Mucosa of descending colon (tissue), 3 donors: ENCODE data around the gene UPK2. TPM values are rescaled to one million over a fixed set of nuclear protein-coding genes. Genes with fewer than 3 reads are reported as not detected.

Source experiments
- ATAC-seq: fragments of 200-7000 bp; cut with Tn5 transposase; one replicate; pipeline ENCODE4 v1.9.1; 2020; ENCODE audit warnings: mild to moderate bottlenecking, moderate library complexity
- DNase-seq, 3 donors: peaks; one replicate each; pipeline ENCODE4 v3.0.0-alpha.2; 2020
- H3K36me3 ChIP-seq: fragments of 200-600 bp; one replicate; pipeline ENCODE4 v1.8.0; 2021; ENCODE audit warnings: low read depth, mild to moderate bottlenecking
- H3K4me1 ChIP-seq: fragments of 200-600 bp; one replicate; pipeline ENCODE4 v1.8.0; 2021; ENCODE audit warnings: low read depth, mild to moderate bottlenecking
- H3K4me3 ChIP-seq: fragments of 200-600 bp; one replicate; pipeline ENCODE4 v1.8.0; 2021; ENCODE audit warnings: mild to moderate bottlenecking
- H3K9me3 ChIP-seq: fragments of 200-600 bp; one replicate; pipeline ENCODE4 v1.8.0; 2021; ENCODE audit warnings: mild to moderate bottlenecking
- CTCF ChIP-seq: fragments of 200-600 bp; IDR thresholded peaks from one replicate; pipeline ENCODE4 v1.8.0; 2022; ENCODE audit warnings: antibody characterized with exemption, mild to moderate bottlenecking
- intact Hi-C, 2 donors: fragments of 100-400 bp; cut with DNase I in 1 of 2; cut with micrococcal nuclease in 1 of 2; formaldehyde crosslinking; loops; one replicate each; pipeline versions ENCODE4 v1.11.0 to v1.11.1; 2022; cut with DNase I, micrococcal nuclease
- long read RNA-seq, 2 donors: library from polyadenylated mRNA; unstranded; transcript quantifications; one replicate each; pipeline ENCODE4 v2.0.0, GENCODE V29; 2019 to 2021
- total RNA-seq, 3 donors: library from RNA; stranded (reverse); fragmentation: NEBNext Ultra II Directional in 2 of 3; extraction: Animal tissue kit (Norgen Biotek cat#: 25700) in 2 of 3; gene quantifications; one replicate each; pipeline versions ENCODE4 v1.2.1 to v1.2.4, GENCODE V29; 2021 to 2023
- donor health status: DM: no; HTN: no; CAD: no; lungs with moderate emphysema.
- donor health status: DM: no; HTN: no; CAD: no.
- donor health status: DM: no; HTN: yes; CAD: no.

Gene UPK2
- total RNA-seq, result not detected
- long read RNA-seq, donor 1, partial matches to known transcripts, result 0 of 1 reads
- long read RNA-seq, donor 1, other reads (novel, unspliced or antisense), result 1 of 1 reads
- long read RNA-seq, donor 2, result 0 reads

GRCh38 chr11:118956094-118956846 lies at the start of gene UPK2:
UPK2 (plus strand) TSS chr11:118956298; CDS start chr11:118956351, 53 bp downstream.
- Histone ChIP-seq H3K36me3 (no peaks in the 10 kb centered on the region), H3K9me3 (no peaks in the 10 kb centered on the region), H3K4me1 (no peaks in the 10 kb centered on the region), H3K4me3 (no peak within 1 kb of the TSS)
- ATAC-seq (peak; percentile 97), DNase-seq (peak; percentile 86 to 95 (median 93))
- intact Hi-C loops, result loop anchor here (5.0 to 10.0 kb wide), 2 partner anchors 261 to 264 kb away; no protein-coding TSS in a partner anchor
- TF ChIP-seq CTCF, result peak; percentile 90

- H3K9me3 ChIP-seq, result no peaks in the 10 kb centered on the region
- intact Hi-C loops, result no loop called here
- peak; percentile 64 for TF ChIP-seq CTCF
- peaks cover 40% of the 10 kb centered on the region for H3K4me1 ChIP-seq
- ATAC-seq, result peak; percentile 80
- H3K36me3 ChIP-seq, result peaks cover 4% of the 10 kb centered on the region
- no peak overlapping the region for H3K4me3 ChIP-seq
- DNase-seq, result peak; percentile 85 to 95 (median 94)
Observed at GRCh38 chr11:118907051-118908042, 48.8 kb upstream of the UPK2 start.

GRCh38 chr11:118908264-118908663 lies 47.8 kb upstream of the UPK2 start:
- intact Hi-C loops, result no loop called here
- Histone ChIP-seq H3K4me3 (no peak overlapping the region), H3K36me3 (no peaks in the 10 kb centered on the region), H3K9me3 (no peaks in the 10 kb centered on the region), H3K4me1 (peaks cover 49% of the 10 kb centered on the region)
- ATAC-seq (no peak), DNase-seq (peak in 2 of 3 donors; percentile 25 to 53)
- no peak for TF ChIP-seq CTCF

- ATAC-seq, result no peak
- TF ChIP-seq CTCF, result no peak
Observed at GRCh38 chr11:118908901-118909618, 47.0 kb upstream of the UPK2 start.

More at GRCh38 chr11:118908901-118909618, 47.0 kb upstream of the UPK2 start:
- no peaks in the 10 kb centered on the region for H3K9me3 ChIP-seq
- intact Hi-C loops, result no loop called here
- H3K36me3 ChIP-seq, result no peaks in the 10 kb centered on the region
- no peak overlapping the region for H3K4me3 ChIP-seq
- peak; percentile 65 to 73 (median 66) for DNase-seq
- H3K4me1 ChIP-seq, result peaks cover 57% of the 10 kb centered on the region
